GM04503 (cell line): ENCODE measurements around the gene ITCH.
A peak's percentile ranks its signal among the peaks of the same experiment; 100 is the strongest.
"Not testable (repeated sequence)": the region's sequence is repeated elsewhere in the genome, so short reads cannot be mapped to it uniquely, and the experiment has no call there.

Experiments used
- DNase-seq: peaks from one replicate; pipeline ENCODE4 v3.0.0-alpha.2; 2012; ENCODE audit warnings: low read depth

Gene ITCH

GRCh38 chr20:34512266-34512954 lies 149.3 kb downstream of the ITCH start:
- DNase-seq = no peak

GRCh38 chr20:34512955-34513419 lies 149.9 kb downstream of the ITCH start:
- DNase-seq = no peak

- not testable (repeated sequence) for DNase-seq
Observed at GRCh38 chr20:34514034-34514433, 151.0 kb downstream of the ITCH start.

GRCh38 chr20:34514897-34515483 lies 151.9 kb downstream of the ITCH start:
- DNase-seq = no peak

- no peak for DNase-seq
Observed at GRCh38 chr20:34515484-34516246, 152.6 kb downstream of the ITCH start.

GRCh38 chr20:34516247-34517113 lies 153.4 kb downstream of the ITCH start, which contains the start of gene DYNLRB1:
Gene DYNLRB1 (plus strand): TSS chr20:34516422. CDS start chr20:34516459, 37 bp downstream.
- DNase-seq = peak; percentile 79

GRCh38 chr20:34517114-34517505 lies 154.0 kb downstream of the ITCH start:
- DNase-seq = no peak

- not testable (repeated sequence) for DNase-seq
Observed at GRCh38 chr20:34518863-34519262, 155.8 kb downstream of the ITCH start.

GRCh38 chr20:34519841-34520240 lies 156.8 kb downstream of the ITCH start:
- not testable (repeated sequence) for DNase-seq

- DNase-seq = peak; percentile 73
Observed at GRCh38 chr20:34522969-34523871, 160.1 kb downstream of the ITCH start.

GRCh38 chr20:34524426-34524825 lies 161.4 kb downstream of the ITCH start:
- DNase-seq = no peak

- DNase-seq = no peak
Observed at GRCh38 chr20:34525342-34525708, 162.3 kb downstream of the ITCH start.

GRCh38 chr20:34525709-34526416 lies 162.8 kb downstream of the ITCH start:
- DNase-seq = peak; percentile 98

- DNase-seq = no peak
Observed at GRCh38 chr20:34526466-34526865, 163.4 kb downstream of the ITCH start.

GRCh38 chr20:34527016-34527415 lies 163.9 kb downstream of the ITCH start:
- no peak for DNase-seq

GRCh38 chr20:34528921-34529297 lies 165.8 kb downstream of the ITCH start:
- DNase-seq = no peak

- no peak for DNase-seq
Observed at GRCh38 chr20:34529742-34530141, 166.7 kb downstream of the ITCH start.

GRCh38 chr20:34530342-34530741 lies 167.3 kb downstream of the ITCH start:
- no peak for DNase-seq

- no peak for DNase-seq
Observed at GRCh38 chr20:34531608-34532265, 168.7 kb downstream of the ITCH start.

- DNase-seq = no peak
Observed at GRCh38 chr20:34532320-34532719, 169.2 kb downstream of the ITCH start.
